HG02970 (cell line): ENCODE data around the gene TDRD9.

ENCODE experiments used
- ATAC-seq: cut with Tn5 transposase; IDR thresholded peaks from one replicate; pipeline ENCODE4 v1.9.1; 2021; ENCODE audit warnings: mild to moderate bottlenecking, moderate library complexity, moderate number of reproducible peaks; ENCODE audit not compliant: unreplicated experiment, low FRiP score

The TDRD9 gene

DNA sequence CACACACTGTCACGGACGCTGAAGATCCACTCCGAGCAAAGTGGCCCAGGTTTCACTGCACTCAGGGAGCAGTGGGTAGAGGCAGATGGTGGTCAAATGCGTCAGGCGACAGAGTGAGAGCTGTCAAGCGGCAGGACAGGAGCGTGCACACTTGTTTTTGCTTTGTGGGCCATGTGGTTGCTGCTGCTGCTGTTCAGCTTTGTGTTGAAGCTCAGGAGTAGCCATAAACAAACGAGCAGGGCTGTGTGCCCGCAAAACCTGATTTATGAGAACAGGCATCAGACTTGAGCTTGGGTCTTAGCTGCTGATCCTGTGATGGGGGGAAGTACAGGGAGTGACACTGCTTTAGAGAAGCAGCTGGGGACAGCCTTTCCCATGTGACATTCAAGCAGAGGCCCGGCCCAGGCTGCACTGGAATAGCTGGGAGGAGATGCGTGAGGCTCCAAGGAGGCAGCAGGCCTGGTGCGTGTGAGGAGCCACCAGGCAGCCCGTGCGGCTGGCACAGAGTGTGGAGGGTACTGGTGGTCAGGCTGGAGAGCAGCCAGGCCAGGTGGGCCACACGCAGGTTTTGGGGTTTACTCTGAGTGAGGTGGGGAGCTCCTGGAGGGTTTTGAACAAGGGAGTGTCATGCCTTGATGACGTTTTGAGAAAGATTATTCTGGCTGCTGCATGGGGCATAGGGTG, 126.1 kb downstream of the TDRD9 start:
- no peak for ATAC-seq

GRCh38 chr14:104062281-104062680, 134.0 kb downstream of the TDRD9 start:
- no peak for ATAC-seq

- ATAC-seq: no peak
Measured at GRCh38 chr14:104064003-104064402, 135.7 kb downstream of the TDRD9 start.

DNA sequence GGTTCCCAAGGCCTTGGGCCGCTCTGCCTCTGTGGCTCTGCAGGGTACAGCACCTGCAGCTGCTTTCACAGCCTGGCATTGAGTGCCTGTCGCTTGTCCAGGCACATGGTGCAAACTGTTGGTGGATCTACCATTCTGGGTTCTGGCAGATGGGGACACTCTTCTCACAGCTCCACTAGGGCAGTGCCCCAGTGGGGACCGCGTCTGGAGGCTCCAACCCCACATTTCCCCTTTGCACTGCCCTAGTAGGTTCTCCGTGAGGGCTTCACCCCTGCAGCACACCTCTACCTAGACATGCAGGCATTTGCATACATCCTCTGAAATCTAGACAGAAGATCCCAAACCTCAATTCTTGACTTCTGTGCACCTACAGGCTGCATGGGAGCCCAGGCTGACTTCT, 138.0 kb downstream of the TDRD9 start:
- no peak for ATAC-seq

- ATAC-seq: no peak
Measured at GRCh38 chr14:104066719-104067295, 138.6 kb downstream of the TDRD9 start.

- no peak for ATAC-seq
Measured at GRCh38 chr14:104069541-104069940, 141.3 kb downstream of the TDRD9 start.

GRCh38 chr14:104072586-104072985, 144.3 kb downstream of the TDRD9 start:
- no peak for ATAC-seq

DNA sequence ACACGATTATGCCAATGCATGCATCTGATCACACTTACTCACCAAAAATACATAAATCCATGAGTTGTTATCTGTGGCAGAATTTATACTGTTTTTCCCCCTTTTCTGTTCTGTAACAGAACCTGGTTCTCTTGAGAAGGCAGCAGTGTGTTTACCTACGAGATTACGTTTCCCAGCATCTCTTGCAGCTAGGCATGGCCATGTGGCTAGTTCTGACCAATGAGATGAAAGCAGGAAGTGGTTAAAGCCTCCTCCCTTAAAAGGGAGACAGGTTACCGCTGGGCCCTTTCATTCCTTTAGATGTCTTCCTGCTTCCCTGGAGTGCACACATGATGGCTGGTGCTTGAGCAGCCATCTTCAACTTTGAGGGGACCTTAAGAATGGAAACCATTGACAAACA, 145.5 kb downstream of the TDRD9 start:
- no peak for ATAC-seq

- no peak for ATAC-seq
Measured at GRCh38 chr14:104075530-104076151, 147.4 kb downstream of the TDRD9 start.

GRCh38 chr14:104076743-104077142, 148.5 kb downstream of the TDRD9 start:
- ATAC-seq: no peak

- no peak for ATAC-seq
Measured at GRCh38 chr14:104078031-104078455, 149.8 kb downstream of the TDRD9 start.

DNA sequence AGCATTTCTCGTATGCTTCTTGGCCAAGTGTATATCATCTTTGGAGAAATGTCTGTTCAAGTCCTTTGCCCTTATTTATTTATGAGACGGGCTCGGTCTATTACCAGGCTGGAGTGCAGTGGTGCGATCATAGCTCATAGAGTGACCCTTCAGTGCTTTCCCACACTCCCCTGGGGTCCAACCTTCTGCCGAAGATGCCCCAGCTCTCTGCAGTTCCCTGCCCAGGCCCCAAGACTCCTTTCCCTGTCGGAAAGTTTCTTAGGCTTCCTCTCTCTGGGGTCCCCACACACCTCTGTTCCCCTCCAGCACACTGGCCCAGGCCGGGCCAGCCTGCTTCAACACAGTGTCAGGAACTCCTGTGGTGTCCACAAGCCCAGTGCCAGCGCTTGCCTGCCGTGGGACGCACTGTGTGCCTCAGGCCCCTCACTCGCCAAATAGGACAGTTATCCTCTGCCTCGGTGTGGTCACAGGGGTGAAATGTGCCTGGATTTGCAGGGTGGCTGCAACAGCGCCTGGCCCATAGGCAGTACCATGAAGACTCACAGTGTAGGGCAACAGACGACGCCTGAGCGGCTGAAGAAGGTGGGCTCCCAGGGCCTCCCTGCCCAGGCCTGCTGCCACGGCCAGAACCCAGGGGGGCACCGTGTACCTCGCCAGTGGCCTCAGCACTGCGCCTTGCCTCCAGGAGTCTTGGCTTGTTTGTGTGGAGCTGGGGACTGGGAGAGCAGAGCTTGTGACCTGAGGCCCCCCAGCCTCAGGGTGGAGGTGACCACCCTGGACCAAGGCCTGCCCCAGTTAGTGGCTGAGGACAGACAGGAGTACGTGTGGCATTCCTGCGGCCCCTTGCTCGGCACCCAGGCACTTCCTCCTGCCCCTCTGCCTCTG, 152.4 kb downstream of the TDRD9 start:
- ATAC-seq: no peak

- ATAC-seq: no peak
Measured at GRCh38 chr14:104081261-104081835, 153.1 kb downstream of the TDRD9 start.

GRCh38 chr14:104081951-104082464, 153.8 kb downstream of the TDRD9 start:
- no peak for ATAC-seq

- no peak for ATAC-seq
Measured at GRCh38 chr14:104082807-104083206, 154.6 kb downstream of the TDRD9 start.

DNA sequence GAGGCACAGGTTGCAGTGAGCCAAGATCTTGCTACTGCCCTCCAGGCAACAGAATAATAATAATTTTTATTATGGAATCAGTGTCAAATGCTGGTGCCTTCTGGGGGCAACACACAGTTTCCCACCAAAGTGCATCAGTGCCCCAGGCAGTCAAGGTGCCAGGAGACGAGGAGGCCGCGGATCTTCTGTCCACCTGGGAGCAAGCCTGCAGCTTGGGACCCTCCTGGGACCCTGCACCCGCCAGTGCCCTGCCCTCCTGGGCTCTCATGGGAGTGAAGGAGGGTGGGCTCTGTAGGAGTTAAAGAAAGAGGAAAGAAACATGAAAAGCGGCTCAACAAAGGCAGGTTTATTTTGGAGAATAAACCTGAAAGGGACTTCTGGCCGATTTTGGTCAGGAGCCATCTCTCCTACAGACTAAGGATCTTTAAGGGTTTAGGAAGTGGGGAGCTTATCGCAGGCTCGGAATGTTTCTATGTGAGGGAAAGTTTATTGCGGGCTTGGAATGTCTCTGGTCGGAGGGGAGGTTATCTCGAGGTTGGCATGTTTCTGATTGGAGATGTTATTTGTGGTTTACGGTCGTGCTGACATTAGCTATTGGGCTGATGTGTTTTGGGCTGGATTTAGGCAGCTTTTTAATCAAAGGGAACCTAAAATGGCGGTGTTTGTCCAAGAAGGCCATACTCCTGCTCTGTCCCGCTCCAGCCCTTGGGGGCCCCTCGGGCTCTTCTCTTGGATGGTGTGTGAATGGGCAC, 156.2 kb downstream of the TDRD9 start:
- no peak for ATAC-seq

DNA sequence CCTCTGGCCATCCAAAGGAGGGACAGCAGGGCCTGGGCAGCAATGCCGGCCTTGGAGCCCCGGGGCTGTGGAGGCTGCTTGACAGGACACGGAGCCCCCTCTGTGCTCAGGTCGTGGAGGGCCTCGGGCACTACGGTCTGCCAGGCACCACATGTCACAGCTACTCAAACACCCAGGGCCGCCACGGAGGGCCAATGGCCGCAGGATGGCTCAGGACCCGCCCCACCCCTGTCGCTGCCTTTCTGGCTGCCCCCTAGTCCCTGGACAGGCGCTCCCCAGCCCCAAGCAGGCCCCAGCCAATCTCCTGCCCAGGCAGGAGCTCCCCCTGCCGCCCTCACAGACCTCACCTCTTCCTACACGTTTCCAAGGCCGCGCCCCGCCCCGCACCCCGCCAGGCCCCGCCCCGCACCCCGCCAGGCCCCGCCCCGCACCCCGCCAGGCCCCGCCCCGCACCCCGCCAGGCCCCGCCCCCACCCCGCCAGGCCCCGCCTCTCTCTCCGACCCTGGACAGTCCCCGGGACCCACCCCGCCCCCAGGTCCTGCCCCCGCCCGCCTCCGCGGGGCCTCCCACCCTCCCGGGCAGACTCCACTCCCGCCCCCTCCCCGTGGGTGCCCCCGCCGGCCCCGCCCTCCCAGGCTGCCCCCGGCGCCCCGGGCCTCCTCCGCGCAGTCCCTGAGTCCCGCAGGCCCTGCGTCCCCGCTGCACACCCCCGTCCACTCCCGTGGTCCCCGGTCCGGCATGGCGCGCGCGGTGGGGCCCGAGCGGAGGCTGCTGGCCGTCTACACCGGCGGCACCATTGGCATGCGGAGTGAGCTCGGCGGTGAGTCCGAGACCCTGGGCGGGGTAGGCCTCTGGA, 157.0 kb downstream of the TDRD9 start, which contains the start of gene ASPG:
TSS of gene ASPG (plus strand) at position 669 of the 857 bp plus-strand sequence. CDS start at position 740, 71 bp downstream.
- ATAC-seq: no peak

DNA sequence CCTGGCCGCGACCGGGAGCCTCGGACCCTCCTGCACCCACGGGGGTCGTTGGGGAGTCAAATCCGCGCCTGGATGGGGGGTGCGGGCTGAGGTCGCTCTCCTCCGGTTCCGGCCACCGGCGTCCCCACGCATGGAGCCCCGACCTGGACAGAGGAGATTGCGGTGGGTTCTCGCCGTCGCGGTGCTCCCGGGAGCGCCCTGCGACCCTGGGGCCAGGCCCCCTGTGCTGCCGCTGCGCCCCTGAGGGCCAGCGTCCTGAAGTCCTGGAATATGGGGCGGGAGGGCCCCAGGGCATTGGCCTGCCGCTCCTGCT, 157.6 kb downstream of the TDRD9 start:
- ATAC-seq: no peak

- no peak for ATAC-seq
Measured at GRCh38 chr14:104086210-104086660, 158.0 kb downstream of the TDRD9 start.
